Tibial nerve (tissue), 4 donors: Measurements from ENCODE around the gene SLC38A11. TPM values are rescaled to one million over a fixed set of nuclear protein-coding genes. Genes with fewer than 3 reads are reported as not detected.
A peak's percentile ranks its signal among the peaks of the same experiment; 100 is the strongest.

Experiments used
- DNase-seq, 2 donors: peaks; one replicate each; pipeline ENCODE4 v3.0.0-alpha.2; 2019; ENCODE audit warnings: low spot score in 2 of 2
- H3K27ac ChIP-seq, 4 donors: fragments of 200-600 bp; sonication (generic) in 3 of 4; one replicate each; pipeline ENCODE4 v1.5.1; 2017 to 2019; ENCODE audit warnings: mild to moderate bottlenecking in 1 of 4
- H3K27me3 ChIP-seq, 2 donors: fragments of 200-600 bp; sonication (generic) in 1 of 2; one replicate each; pipeline versions ENCODE4 v1.5.1 to v1.6.0; 2017 to 2019
- H3K36me3 ChIP-seq, 3 donors: fragments of 200-600 bp; sonication (generic); one replicate each; pipeline ENCODE4 v1.5.1; 2018 to 2019
- H3K4me1 ChIP-seq, 4 donors: fragments of 200-600 bp; sonication (generic) in 3 of 4; one replicate each; pipeline ENCODE4 v1.5.1; 2017 to 2019
- H3K4me3 ChIP-seq, 4 donors: fragments of 200-600 bp; sonication (generic) in 3 of 4; one replicate each; pipeline ENCODE4 v1.5.1; 2017 to 2019; ENCODE audit warnings: mild to moderate bottlenecking in 1 of 4, moderate library complexity in 1 of 4
- H3K9me3 ChIP-seq, 4 donors: fragments of 200-600 bp; sonication (generic) in 3 of 4; one replicate each; pipeline ENCODE4 v1.5.1; 2017 to 2019
- CTCF ChIP-seq, 5 experiments: fragments of 200-600 bp in 3 of 5; fragments of 450-650 bp in 2 of 5; sonication (generic) in 3 of 5; IDR thresholded peaks; one replicate each; pipeline ENCODE4 v1.5.1; 2016 to 2019; ENCODE audit warnings: antibody characterized with exemption in 5 of 5, mild to moderate bottlenecking in 3 of 5, moderate library complexity in 2 of 5
- EP300 ChIP-seq, 2 donors: sonication (generic); formaldehyde crosslinking; IDR thresholded peaks; one replicate each; pipeline ENCODE4 v1.6.1; 2017; ENCODE audit warnings: antibody characterized with exemption in 2 of 2, mild to moderate bottlenecking in 1 of 2
- POLR2A ChIP-seq, 2 donors: fragments of 450-650 bp; IDR thresholded peaks; one replicate each; pipeline ENCODE4 v1.6.1; 2017; ENCODE audit warnings: antibody characterized with exemption in 2 of 2, mild to moderate bottlenecking in 2 of 2, moderate library complexity in 2 of 2
- WGBS, 2 donors: methylation state at CpG; one replicate each; pipeline ENCODE4 v1.1.5; 2018; 5-methylcytosine and 5-hydroxymethylcytosine counted together
- total RNA-seq, 4 donors: library from RNA; depleted of rRNA; stranded (reverse); fragments of >200 nt; gene quantifications; one replicate each; pipeline ENCODE4 v1.1.0, GENCODE V29; 2016

SLC38A11 gene
- total RNA-seq, 4 donors from 2014 or later, result 1.5 to 4.3 (median 4.2) TPM; not detected in 1

GRCh38 chr2:164906947-164907346 lies 48.4 kb downstream of the SLC38A11 start:
- 70 to 93% methylated on average over 2 of the region's 2 CpGs for WGBS, 2 donors
- TF ChIP-seq EP300 (IDR thresholded peaks at IDR 0.05) (no peak), CTCF (IDR thresholded peaks at IDR 0.05) (no peak)
- Histone ChIP-seq H3K27me3 (no peaks in the 10 kb centered on the region), H3K4me3 (no peak overlapping the region), H3K27ac (no peak overlapping the region), H3K9me3 (no peaks in the 10 kb centered on the region), H3K36me3 (no peaks in the 10 kb centered on the region), H3K4me1 (peaks cover 0 to 30% (median 0%) of the 10 kb centered on the region in 4 donors)
- no peak for DNase-seq

- Histone ChIP-seq H3K27ac (no peak overlapping the region), H3K4me3 (no peak overlapping the region), H3K36me3 (no peaks in the 10 kb centered on the region), H3K9me3 (no peaks in the 10 kb centered on the region), H3K27me3 (no peaks in the 10 kb centered on the region), H3K4me1 (peaks cover 0 to 19% (median 0%) of the 10 kb centered on the region in 4 donors)
- no peak for DNase-seq
- no peak for TF ChIP-seq POLR2A (IDR thresholded peaks at IDR 0.05)
- no peak for TF ChIP-seq EP300 (IDR thresholded peaks at IDR 0.05)
- no peak for TF ChIP-seq CTCF (IDR thresholded peaks at IDR 0.05)
- 80 to 88% methylated on average over 6 of the region's 6 CpGs for WGBS, 2 donors
Observed at GRCh38 chr2:164905307-164905706, 50.0 kb downstream of the SLC38A11 start.

GRCh38 chr2:164903951-164904350 lies 51.4 kb downstream of the SLC38A11 start:
- Histone ChIP-seq H3K27me3 (no peaks in the 10 kb centered on the region), H3K4me3 (no peak overlapping the region), H3K36me3 (no peaks in the 10 kb centered on the region), H3K27ac (peak overlapping the region in 2 of 4 donors; percentile 0 to 10), H3K9me3 (no peaks in the 10 kb centered on the region), H3K4me1 (peaks cover 0 to 17% (median 0%) of the 10 kb centered on the region in 4 donors)
- TF ChIP-seq CTCF (IDR thresholded peaks at IDR 0.05), result no peak
- no peak for TF ChIP-seq EP300 (IDR thresholded peaks at IDR 0.05)
- no peak for TF ChIP-seq POLR2A (IDR thresholded peaks at IDR 0.05)
- no peak for DNase-seq
- 6 to 18% methylated on average over 2 of the region's 2 CpGs for WGBS, 2 donors

GRCh38 chr2:164903204-164903603 lies 52.1 kb downstream of the SLC38A11 start:
- Histone ChIP-seq H3K27me3 (no peaks in the 10 kb centered on the region), H3K27ac (peak overlapping the region in 1 of 4 donors; percentile 0), H3K4me1 (peaks cover 0 to 24% (median 0%) of the 10 kb centered on the region in 4 donors), H3K36me3 (no peaks in the 10 kb centered on the region), H3K4me3 (no peak overlapping the region), H3K9me3 (no peaks in the 10 kb centered on the region)
- TF ChIP-seq CTCF (IDR thresholded peaks at IDR 0.05) (no peak), EP300 (IDR thresholded peaks at IDR 0.05) (no peak), POLR2A (IDR thresholded peaks at IDR 0.05) (no peak)
- DNase-seq, result no peak

GRCh38 chr2:164899121-164899520 lies 56.2 kb downstream of the SLC38A11 start:
- WGBS, 2 donors, result 98 to 100% methylated on average over 1 of the region's 1 CpG
- Histone ChIP-seq H3K4me3 (no peak overlapping the region), H3K4me1 (peaks cover 0 to 23% (median 0%) of the 10 kb centered on the region in 4 donors), H3K27ac (no peak overlapping the region), H3K27me3 (no peaks in the 10 kb centered on the region), H3K36me3 (no peaks in the 10 kb centered on the region), H3K9me3 (no peaks in the 10 kb centered on the region)
- TF ChIP-seq CTCF (IDR thresholded peaks at IDR 0.05) (no peak), POLR2A (IDR thresholded peaks at IDR 0.05) (no peak), EP300 (IDR thresholded peaks at IDR 0.05) (no peak)
- DNase-seq, result no peak
